Endometrial microvascular endothelial cells (primary cell): ENCODE measurements around the gene DHFR2. TPM values are rescaled to one million over a fixed set of nuclear protein-coding genes. Genes with fewer than 3 reads are reported as not detected.
"Not testable (repeated sequence)": the region's sequence is repeated elsewhere in the genome, so short reads cannot be mapped to it uniquely, and the experiment has no call there.

ENCODE experiments used
- in situ Hi-C: cut with HindIII; loops from 2 replicates; pipeline ENCODE4 v1.10.0; 2017; ENCODE audit warnings: low sequenced_read_pairs, low pct_unique_long_range_greater_than_20kb; ENCODE audit errors: inconsistent ontology term
- total RNA-seq: library from RNA; depleted of rRNA; stranded (reverse); fragments of >200 nt; gene quantifications from one replicate; pipeline ENCODE4 v1.2.3, GENCODE V29; 2015; ENCODE audit errors: inconsistent ontology term

DHFR2 gene
- total RNA-seq = 4.4 TPM

GRCh38 chr3:94062513-94063404, at the start of gene DHFR2, which contains the start of gene NSUN3:
Gene DHFR2 (minus strand): TSS chr3:94062916. CDS start chr3:94061511, 1,405 bp downstream.
Gene NSUN3 (plus strand): TSS chr3:94063061. CDS start chr3:94063127, 66 bp downstream.
- in situ Hi-C loops = no loop called here

GRCh38 chr3:94110854-94111253, 48.1 kb upstream of the DHFR2 start:
- in situ Hi-C loops = no loop called here

DNA sequence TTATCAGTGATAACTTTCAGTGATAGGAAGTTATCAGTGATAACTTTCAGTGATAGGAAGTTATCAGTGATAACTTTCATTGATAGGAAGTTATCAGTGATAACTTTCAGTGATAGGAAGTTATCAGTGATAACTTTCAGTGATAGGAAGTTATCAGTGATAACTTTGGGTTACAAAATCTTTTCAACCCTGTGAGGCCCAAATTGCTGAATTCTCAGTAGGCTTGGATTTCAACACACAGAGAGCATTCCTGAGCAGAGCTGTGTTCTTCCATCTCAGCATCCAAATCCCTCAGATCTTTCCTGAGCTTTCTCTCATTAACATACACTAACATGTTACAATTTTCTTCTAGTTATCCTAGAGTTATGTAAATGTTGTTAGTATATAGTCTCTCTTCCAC, 47.5 kb upstream of the DHFR2 start:
- in situ Hi-C loops = not testable (repeated sequence)

DNA sequence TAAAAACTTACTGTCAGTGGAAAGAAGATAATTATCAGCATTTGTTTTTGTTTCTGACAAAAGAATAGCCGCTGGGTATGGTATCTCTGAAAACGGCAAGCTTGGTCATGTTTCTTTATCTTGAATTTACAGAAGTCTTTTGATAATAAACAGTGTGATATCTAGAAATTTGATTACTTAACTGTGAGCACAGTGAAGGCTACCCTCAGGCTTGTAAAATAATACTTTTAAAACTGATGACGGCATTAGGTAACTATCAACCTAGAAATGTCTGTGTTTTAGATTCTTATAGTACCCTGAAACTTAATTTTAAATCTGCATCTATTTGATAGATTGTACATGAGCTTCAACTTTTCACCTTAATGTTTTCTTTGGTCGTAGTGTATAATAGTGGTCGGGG, 43.6 kb upstream of the DHFR2 start:
- in situ Hi-C loops = no loop called here

DNA sequence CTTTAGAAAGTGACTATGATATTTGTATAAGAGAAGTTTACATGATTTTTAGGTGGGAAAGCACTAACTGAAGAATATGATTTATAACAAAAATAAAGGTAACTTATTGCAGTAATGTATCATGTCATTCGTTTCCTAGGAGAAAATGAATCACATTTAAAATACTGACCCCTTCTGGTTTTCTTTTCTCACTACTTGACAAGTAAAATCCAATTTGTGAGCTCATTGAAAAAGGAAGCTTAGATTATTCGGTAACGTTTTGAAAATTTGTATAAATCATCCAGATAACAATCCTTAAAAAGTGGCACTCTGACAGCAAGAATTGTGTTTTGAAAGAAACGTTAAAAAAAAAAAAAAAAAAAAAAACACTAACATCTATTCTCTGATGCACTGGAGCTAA, 39.1 kb upstream of the DHFR2 start:
- in situ Hi-C loops = no loop called here

DNA sequence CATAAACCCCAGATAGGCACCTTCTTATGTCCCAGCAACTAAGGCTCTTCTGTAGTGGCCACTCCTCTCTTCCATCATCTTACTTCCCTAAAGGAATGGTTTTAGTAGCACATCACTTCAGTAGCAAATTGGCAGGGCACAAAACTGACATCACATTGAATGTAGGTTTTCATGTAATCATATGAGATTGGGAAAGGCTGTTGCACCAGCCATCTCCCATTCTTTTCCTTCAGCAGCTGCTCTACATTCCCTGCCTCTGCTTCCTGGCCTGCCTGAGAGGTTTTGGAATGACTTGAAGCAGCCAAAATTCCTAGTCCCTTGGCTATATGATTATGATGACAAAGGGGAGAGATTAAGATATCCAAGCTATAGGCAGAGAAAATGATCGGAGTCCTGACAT, 36.6 kb upstream of the DHFR2 start:
- in situ Hi-C loops = no loop called here

DNA sequence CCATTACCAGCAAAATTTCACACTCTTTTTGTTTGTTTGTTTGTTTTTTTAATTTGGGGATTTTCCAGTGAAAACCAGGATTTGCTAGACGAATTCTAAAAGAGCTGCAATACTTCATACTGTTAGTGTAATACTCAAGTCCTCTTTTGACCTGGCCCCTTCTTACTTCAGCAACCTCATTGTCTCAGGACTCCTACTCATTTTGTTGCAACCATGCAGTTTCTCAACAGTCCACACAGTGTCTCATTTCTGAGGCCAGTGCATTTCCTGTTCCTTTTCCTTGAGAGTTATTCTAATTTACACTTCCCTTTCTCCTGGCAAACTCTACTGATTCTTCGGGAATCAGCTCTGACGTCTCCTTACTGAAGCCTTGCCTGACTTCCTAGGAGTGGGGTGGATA, 35.7 kb upstream of the DHFR2 start:
- in situ Hi-C loops = no loop called here

GRCh38 chr3:94095111-94095510, 32.4 kb upstream of the DHFR2 start:
- in situ Hi-C loops = no loop called here

DNA sequence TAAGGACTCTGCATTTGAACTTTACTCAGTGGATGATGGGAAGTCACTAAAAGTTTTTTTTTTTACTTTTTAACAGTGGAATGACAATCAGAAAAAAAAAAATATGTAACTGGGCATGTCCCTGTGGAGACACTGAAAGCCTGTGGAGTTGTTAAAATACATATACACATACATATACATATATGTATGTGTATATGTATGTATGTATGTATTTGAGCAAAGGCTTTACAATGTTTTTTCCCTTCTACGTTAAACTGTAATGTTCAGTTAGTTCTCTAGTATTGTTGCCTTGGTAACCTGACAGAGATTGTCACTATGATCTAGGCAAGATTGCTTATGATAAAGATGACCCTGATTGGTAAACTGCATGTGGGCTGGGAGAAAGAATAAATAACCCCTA, 30.4 kb upstream of the DHFR2 start:
- in situ Hi-C loops = no loop called here

GRCh38 chr3:94092086-94092485, 29.4 kb upstream of the DHFR2 start:
- in situ Hi-C loops = no loop called here

- in situ Hi-C loops = no loop called here
These were observed 26.4 kb upstream of the DHFR2 start for GRCh38 chr3:94089126-94089525.

GRCh38 chr3:94083261-94083660, 20.5 kb upstream of the DHFR2 start:
- in situ Hi-C loops = no loop called here

DNA sequence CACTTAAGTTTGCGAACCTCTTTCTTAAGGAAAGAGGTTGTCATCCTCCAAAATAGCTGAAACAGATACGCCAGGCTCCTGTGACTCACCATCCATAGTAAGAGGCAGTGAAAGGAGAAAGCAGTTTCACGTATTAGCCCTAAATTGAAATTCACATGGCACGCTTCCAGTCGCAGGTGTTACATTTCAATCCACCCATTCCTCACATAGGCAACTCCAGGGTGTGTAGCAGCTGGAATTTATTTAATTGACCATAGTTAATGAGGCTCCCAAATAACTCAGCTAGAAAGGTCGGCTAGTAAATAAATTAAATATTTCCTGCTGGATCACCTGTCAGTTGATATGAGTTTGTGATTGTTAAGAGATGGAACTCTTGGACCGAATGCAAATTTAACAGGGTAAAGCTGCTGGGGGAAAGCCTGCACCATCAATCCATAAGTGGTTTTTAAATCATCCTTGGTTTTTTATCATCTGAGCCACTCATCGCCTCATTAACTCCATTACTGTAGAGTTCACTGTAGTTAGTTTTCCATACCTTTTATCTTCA, 19.7 kb upstream of the DHFR2 start:
- in situ Hi-C loops = no loop called here

- in situ Hi-C loops = no loop called here
These were observed 19.2 kb upstream of the DHFR2 start for GRCh38 chr3:94081884-94082283.

GRCh38 chr3:94080552-94080951, 17.8 kb upstream of the DHFR2 start:
- in situ Hi-C loops = not testable (repeated sequence)

DNA sequence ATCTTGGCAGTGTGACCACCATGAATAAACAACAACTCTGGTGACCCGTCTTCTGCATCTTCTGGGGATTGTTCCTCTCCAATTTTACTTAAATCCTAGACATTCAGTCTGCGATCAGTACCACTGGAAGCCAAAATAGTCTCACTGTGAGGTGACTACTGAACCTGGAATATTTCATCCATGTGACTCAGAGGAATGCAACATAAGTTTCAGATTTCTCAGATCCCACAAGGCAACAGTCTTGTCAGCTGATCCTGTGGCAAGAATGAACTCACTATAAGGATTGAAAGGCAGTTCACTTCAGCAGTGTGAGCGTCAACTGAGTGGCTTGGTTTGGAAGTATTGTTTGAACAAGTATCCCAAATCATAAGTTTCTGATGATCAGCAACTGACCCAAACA, 13.3 kb upstream of the DHFR2 start:
- in situ Hi-C loops = no loop called here

DNA sequence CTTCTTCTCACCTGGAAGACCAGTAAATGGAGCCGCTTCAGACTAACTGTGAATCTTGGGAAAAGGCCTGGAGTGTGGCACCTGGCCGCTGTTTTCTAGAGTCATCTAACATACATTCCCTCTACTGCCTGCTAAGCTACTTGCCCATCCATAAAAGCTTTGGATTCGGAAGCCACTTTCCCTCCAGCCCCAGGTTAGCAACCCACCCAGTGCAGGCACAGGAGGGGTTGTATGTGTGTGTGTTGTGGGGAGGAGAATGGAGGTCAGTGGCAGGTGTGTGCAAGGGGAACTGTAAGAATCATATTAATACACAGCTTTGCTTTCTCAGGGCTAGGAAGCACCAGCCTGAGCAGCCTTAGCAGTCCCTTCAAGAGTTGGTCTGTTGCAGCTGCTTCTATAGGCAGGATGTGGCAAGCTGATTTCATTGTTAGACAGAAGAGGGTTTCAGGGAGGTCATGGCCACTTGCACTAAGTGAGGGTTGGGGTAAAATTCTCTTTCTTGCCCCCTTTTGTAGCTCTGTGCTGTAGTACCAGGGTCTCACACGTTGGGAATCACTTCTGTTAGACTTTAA, 9.1 kb upstream of the DHFR2 start:
- in situ Hi-C loops = no loop called here

GRCh38 chr3:94070341-94070911, 7.7 kb upstream of the DHFR2 start:
- in situ Hi-C loops = no loop called here

- in situ Hi-C loops = no loop called here
These were observed 6.6 kb upstream of the DHFR2 start for GRCh38 chr3:94069194-94069813.
